ENCODE measurements around the gene LRP1B.
"Not testable (repeated sequence)": the region's sequence is repeated elsewhere in the genome, so short reads cannot be mapped to it uniquely, and the experiment has no call there.

LRP1B gene

DNA sequence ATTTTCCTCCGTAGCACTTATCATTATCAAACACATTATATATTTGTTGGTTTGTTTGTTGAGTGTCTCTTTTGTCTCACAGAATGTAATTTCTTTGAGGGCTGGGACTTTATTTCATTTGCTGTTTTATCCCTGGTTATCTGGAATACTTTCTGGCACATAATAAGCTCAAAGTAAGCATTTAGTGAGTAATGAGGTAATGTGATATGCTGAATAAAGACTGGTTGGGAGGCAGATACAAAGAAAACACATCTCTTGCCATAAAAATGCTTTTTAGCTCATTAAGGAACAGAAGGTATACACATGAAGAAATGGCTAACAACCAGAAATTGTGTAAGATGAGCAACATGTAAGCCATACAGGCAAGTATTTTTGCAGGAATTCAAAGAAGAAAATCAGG lies 1411.8 kb downstream of the LRP1B start:
- DNase-seq (ENCODE audit: extremely low spot score, insufficient read length, low read depth) (no peak), FAIRE-seq (no peak)

- DNase-seq (ENCODE audit: extremely low spot score, insufficient read length, low read depth) (no peak), FAIRE-seq (no peak)
Observed at GRCh38 chr2:140717481-140717880, 1413.3 kb downstream of the LRP1B start.

GRCh38 chr2:140714586-140714985 lies 1416.2 kb downstream of the LRP1B start:
- FAIRE-seq, result no peak

DNA sequence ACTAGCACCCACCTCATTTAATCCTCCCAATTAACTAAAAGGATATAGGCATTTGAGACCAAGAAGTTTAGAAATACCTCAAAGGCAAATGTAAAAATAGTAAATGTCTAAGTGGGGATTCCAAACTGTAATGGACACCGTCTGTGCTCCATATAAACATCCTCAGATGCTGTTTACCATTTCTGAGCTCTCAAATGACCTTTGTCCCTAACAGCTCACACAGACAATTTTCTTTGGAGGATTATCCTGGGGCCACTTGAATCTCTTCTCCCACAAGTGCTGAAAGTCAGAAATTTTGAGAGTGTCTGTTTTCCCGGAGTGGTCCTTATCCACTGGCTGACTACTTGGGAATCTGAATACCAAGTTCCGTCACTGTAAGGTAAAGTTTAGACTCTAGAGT lies 1418.9 kb downstream of the LRP1B start:
- DNase-seq (ENCODE audit: extremely low spot score, insufficient read length, low read depth) (no peak), FAIRE-seq (no peak)

More at GRCh38 chr2:140714586-140714985, 1416.2 kb downstream of the LRP1B start:
- no peak for DNase-seq (ENCODE audit: extremely low spot score, insufficient read length, low read depth)

GRCh38 chr2:140701726-140702125 lies 1429.1 kb downstream of the LRP1B start:
- no peak for FAIRE-seq
- no peak for DNase-seq (ENCODE audit: extremely low spot score, insufficient read length, low read depth)

DNA sequence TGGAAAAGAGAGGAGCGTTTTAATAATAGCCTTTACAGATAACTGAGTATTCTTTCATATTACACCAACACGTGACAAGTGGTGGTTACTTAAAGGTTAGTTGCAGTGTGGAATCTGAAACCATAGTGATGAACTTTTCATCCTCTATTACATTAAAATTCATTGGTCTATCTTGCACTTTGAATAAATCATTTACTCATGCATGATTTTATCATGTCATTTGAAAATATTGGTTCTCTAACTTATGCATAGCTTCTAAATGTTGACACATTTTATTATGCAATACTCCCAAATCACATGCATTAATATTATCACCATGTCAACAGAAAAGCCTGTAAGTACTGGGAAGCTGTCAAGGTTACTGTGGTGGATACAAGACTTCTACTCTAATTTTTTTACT lies 1432.2 kb downstream of the LRP1B start:
- FAIRE-seq (no peak), DNase-seq (ENCODE audit: extremely low spot score, insufficient read length, low read depth) (no peak)

DNA sequence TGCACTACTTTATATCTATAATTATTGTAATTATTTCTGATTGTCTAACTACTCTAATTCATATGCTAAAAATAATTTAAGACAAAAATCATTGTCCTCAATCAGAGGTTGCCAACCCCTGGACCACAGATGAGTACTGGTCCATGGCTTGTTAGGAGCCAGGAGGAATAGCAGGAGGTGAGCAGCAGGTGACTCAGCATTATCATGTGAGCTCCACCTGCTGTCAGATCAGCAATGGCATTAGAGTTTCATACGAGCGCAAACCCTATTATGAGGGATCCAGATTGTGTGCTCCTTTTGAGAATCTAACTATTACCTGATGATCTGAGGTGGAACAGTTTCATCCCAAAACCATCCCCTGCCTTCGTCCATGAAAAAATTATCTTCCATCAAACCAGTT lies 1434.4 kb downstream of the LRP1B start:
- FAIRE-seq (no peak), DNase-seq (ENCODE audit: extremely low spot score, insufficient read length, low read depth) (no peak)

DNA sequence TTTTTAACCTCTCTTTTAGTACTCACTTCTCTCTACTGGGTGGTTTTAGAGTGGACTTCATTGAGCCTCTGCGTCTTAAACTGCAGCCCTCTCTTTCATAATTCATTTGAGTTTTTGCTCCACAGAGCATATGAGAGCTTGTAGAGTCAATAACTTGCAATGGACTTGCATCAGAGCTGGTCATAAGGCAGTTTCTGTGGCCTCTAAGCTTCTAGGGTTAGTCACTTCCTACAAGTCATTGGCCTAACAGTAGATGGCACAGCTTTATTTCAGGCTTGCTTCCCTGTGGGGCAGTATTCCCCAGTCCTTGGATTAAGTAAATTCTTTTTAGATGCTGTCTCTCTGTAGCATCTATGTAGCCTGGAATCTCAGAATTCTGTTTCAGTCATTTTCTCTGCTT lies 1435.7 kb downstream of the LRP1B start:
- DNase-seq (ENCODE audit: extremely low spot score, insufficient read length, low read depth), result no peak
- no peak for FAIRE-seq

DNA sequence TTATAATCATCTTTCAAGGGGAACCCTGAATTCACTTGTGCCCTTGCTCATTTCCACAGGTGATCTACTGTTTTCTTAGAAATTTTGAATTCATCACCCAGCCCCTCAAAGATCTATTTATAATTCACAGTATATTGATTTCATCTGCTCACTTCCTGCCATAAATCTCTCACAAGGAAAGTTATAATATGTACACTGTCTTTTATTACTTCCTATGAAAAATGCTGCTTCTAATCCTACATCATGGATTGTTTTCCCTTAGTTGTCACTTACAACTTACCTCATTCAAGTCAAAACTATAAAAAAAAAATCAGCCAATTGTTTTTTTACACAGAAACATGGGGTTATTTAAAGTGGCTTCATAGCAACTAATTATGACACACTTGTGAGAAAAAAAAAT lies 1443.0 kb downstream of the LRP1B start:
- FAIRE-seq, result no peak

DNA sequence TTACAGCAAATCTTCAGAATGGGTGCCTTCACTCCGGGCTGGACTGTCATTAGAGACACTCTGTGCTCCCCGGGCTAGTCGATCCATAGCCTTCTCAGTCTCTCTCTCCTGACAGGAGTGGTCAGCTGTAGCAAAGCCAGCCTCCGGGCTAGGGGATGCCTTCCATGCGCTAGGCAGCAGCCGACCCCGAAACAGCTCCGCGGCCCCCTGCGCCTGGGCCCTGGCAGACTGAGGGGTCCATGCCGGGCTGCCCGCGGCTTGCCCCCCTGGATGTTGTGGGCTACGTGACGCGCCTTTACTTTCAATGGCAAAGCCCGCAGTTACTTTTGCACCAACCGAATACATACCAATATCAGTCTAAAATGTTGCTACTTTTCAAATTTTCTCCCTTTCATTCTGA lies 1447.2 kb downstream of the LRP1B start:
- DNase-seq (ENCODE audit: extremely low spot score, insufficient read length, low read depth) (no peak), FAIRE-seq (no peak)

More for the DNA sequence above, 1443.0 kb downstream of the LRP1B start:
- DNase-seq (ENCODE audit: extremely low spot score, insufficient read length, low read depth), result no peak

GRCh38 chr2:140680862-140681261 lies 1450.0 kb downstream of the LRP1B start:
- FAIRE-seq, result no peak
- no peak for DNase-seq (ENCODE audit: extremely low spot score, insufficient read length, low read depth)

GRCh38 chr2:140679752-140680151 lies 1451.1 kb downstream of the LRP1B start:
- no peak for DNase-seq (ENCODE audit: extremely low spot score, insufficient read length, low read depth)
- no peak for FAIRE-seq

DNA sequence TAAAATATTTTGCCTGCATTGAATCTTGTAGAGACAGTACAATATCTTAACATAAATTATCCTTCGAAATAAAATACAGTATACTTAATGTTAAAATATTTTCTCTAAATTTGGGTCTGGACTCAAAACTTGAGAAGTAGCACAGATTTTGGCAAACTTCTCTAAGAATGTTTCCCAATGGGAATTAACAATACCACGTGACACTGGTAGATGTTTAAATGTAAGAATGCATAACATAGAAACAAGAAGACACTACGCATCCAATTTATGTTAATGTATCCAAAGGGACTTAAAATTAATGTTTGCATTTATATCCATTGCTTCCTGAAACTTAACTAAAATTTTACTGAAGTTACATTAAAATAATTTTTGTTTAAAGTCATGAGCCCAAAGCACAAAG lies 1460.9 kb downstream of the LRP1B start:
- no peak for DNase-seq (ENCODE audit: extremely low spot score, insufficient read length, low read depth)
- no peak for FAIRE-seq

- DNase-seq (ENCODE audit: extremely low spot score, insufficient read length, low read depth) (no peak), FAIRE-seq (no peak)
Observed at GRCh38 chr2:140667203-140667602, 1463.6 kb downstream of the LRP1B start.

DNA sequence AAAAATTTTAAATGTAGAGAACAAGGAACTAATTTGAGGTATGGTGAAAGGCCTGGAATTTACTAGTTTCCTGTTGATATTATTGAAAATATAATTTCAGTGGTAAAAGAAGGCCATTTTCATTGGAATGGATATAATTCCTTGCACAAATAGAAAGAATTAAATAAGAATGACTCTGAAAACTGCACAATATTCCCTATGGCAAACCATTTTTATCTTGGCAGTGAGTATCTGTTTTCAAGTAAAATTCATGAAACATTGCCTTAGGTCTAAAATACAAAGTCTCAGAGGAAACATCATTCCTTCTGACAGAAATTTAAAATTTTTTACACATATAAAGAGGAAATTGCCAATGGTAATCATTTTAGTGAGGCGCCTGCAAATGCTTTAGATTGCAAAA lies 1468.3 kb downstream of the LRP1B start:
- no peak for DNase-seq (ENCODE audit: extremely low spot score, insufficient read length, low read depth)
- FAIRE-seq, result no peak

DNA sequence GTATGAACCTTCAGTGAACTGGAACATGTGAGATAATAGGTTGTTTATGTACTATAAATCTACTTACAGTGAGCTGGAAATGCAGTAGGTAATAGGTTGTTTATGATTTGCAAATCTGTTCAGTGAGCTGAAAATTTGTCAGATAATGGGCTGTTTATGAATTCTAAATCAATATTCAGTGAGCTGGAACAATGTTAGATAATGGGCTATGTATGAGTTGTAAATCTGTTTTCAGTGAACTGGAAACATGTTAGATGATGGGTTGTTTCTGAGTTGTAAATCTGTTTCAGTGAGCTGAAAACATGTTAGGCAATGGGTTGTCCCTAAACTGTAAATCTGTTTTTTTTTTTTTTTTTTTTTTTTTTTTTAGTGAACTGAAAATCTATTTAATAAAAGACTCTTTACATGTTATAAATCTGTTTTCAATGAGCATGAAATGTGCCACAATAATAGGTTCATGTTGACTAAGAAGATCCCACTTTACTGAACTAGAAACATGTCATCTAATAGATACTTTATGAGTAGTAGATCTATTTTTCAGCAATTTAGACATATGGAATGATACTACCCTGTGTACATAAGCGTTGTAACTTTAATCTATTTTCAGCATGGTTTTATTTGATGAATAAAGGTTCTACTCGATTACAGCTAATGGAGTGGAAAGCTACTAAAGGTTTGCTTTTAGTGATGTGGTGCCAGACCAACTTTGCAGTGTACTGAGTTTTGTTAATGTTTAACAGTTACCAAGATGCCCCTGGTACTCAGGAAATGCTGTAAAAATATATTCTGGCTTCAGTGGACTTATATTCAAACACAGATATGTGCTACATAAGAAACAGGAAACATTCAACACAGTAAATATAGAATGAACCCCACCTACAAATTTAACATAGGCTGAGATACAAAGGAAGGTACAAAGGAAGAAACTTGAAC lies 1471.8 kb downstream of the LRP1B start:
- FAIRE-seq (no peak), DNase-seq (ENCODE audit: extremely low spot score, insufficient read length, low read depth) (no peak)

GRCh38 chr2:140657657-140658056 lies 1473.2 kb downstream of the LRP1B start:
- FAIRE-seq, result no peak

GRCh38 chr2:140654565-140654964 lies 1476.3 kb downstream of the LRP1B start:
- DNase-seq (ENCODE audit: extremely low spot score, insufficient read length, low read depth) (no peak), FAIRE-seq (no peak)

More at GRCh38 chr2:140657657-140658056, 1473.2 kb downstream of the LRP1B start:
- no peak for DNase-seq (ENCODE audit: extremely low spot score, insufficient read length, low read depth)

- no peak for FAIRE-seq
- DNase-seq (ENCODE audit: extremely low spot score, insufficient read length, low read depth), result no peak
Observed at GRCh38 chr2:140650825-140651224, 1480.0 kb downstream of the LRP1B start.

- DNase-seq (ENCODE audit: extremely low spot score, insufficient read length, low read depth); FAIRE-seq: not testable (repeated sequence)
Observed at GRCh38 chr2:140650134-140650533, 1480.7 kb downstream of the LRP1B start.

DNA sequence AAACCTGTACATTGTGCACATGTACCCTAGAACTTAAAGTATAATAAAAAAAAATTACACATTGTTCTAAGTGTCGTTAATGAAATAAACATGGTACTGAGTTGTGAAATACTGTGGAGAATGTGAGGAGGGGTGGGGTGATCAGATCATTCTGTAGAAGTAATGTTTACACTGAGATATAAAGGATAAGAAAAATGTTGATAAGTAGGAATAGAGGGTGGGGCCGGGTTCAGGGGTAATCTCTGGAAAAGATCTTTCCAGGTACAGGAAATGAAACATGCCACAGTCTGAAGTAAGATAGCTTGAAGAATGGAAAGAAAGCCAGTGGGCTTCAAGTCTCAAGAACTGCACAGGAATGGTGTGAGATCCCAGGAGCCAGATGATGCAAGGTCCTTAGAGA lies 1482.4 kb downstream of the LRP1B start:
- no peak for DNase-seq (ENCODE audit: extremely low spot score, insufficient read length, low read depth)
- FAIRE-seq, result no peak

GRCh38 chr2:140643761-140644187 lies 1487.0 kb downstream of the LRP1B start:
- FAIRE-seq, result no peak
- no peak for DNase-seq (ENCODE audit: extremely low spot score, insufficient read length, low read depth)

Data from GM18507 (cell line).